Glutamatergic neuron (in vitro differentiated cells): ENCODE measurements around the gene BMF. TPM values are rescaled to one million over a fixed set of nuclear protein-coding genes. Genes with fewer than 3 reads are reported as not detected.

Experiments used
- DNase-seq: peaks from one replicate; pipeline ENCODE4 v3.0.0; 2022
- H3K27ac Mint-ChIP-seq: one replicate; pipeline ENCODE4 v1.8.0; 2020; ENCODE audit warnings: mild to moderate bottlenecking, mixed read lengths, inconsistent platforms; ENCODE audit not compliant: unreplicated experiment
- H3K27me3 Mint-ChIP-seq: one replicate; pipeline ENCODE4 v1.8.0; 2020; ENCODE audit warnings: mild to moderate bottlenecking, moderate library complexity, mixed read lengths, inconsistent platforms; ENCODE audit not compliant: unreplicated experiment
- H3K36me3 Mint-ChIP-seq: one replicate; pipeline ENCODE4 v1.8.0; 2020; ENCODE audit warnings: mild to moderate bottlenecking, mixed read lengths, inconsistent platforms; ENCODE audit not compliant: unreplicated experiment
- H3K4me1 Mint-ChIP-seq: one replicate; pipeline ENCODE4 v1.8.0; 2020; ENCODE audit warnings: mild to moderate bottlenecking, low read depth, mixed read lengths, inconsistent platforms; ENCODE audit not compliant: unreplicated experiment
- H3K4me3 Mint-ChIP-seq: one replicate; pipeline ENCODE4 v1.8.0; 2020; ENCODE audit warnings: mild to moderate bottlenecking, mixed read lengths, inconsistent platforms; ENCODE audit not compliant: unreplicated experiment
- H3K9me3 Mint-ChIP-seq: one replicate; pipeline ENCODE4 v1.8.0; 2020; ENCODE audit warnings: mild to moderate bottlenecking, moderate library complexity, mixed read lengths, inconsistent platforms; ENCODE audit not compliant: unreplicated experiment
- CTCF ChIP-seq: fragments of 200-600 bp; sonication (generic); IDR thresholded peaks from one replicate; pipeline ENCODE4 v1.5.0; 2021; ENCODE audit not compliant: partially characterized antibody, unreplicated experiment
- total RNA-seq: library from RNA; stranded (reverse); fragmentation: NEBNext Ultra II Directional; extraction: Animal tissue kit (Norgen Biotek cat#: 25700); gene quantifications from one replicate; pipeline ENCODE4 v1.2.1, GENCODE V29; 2021; ENCODE audit not compliant: unreplicated experiment

The BMF gene
- total RNA-seq, 1 donor from 2014 or later = 11.3 TPM

GRCh38 chr15:40058476-40059140 lies 50.1 kb downstream of the BMF start:
- no peak overlapping the region for H3K27ac Mint-ChIP-seq
- H3K36me3 Mint-ChIP-seq = peaks cover 3% of the 10 kb centered on the region
- DNase-seq = no peak
- H3K9me3 Mint-ChIP-seq = peaks cover 2% of the 10 kb centered on the region
- no peak overlapping the region for H3K4me3 Mint-ChIP-seq
- H3K4me1 Mint-ChIP-seq = no peaks in the 10 kb centered on the region
- no peaks in the 10 kb centered on the region for H3K27me3 Mint-ChIP-seq
- TF ChIP-seq CTCF = no peak

- H3K4me3 Mint-ChIP-seq = no peak overlapping the region
- H3K36me3 Mint-ChIP-seq = peaks cover 5% of the 10 kb centered on the region
- H3K27me3 Mint-ChIP-seq = no peaks in the 10 kb centered on the region
- no peak overlapping the region for H3K27ac Mint-ChIP-seq
- no peaks in the 10 kb centered on the region for H3K4me1 Mint-ChIP-seq
- peaks cover 2% of the 10 kb centered on the region for H3K9me3 Mint-ChIP-seq
- no peak for DNase-seq
- no peak for TF ChIP-seq CTCF
Measured at GRCh38 chr15:40055576-40056293, 52.9 kb downstream of the BMF start.

GRCh38 chr15:40054855-40055575 lies 53.7 kb downstream of the BMF start:
- H3K27me3 Mint-ChIP-seq = no peaks in the 10 kb centered on the region
- no peak for DNase-seq
- no peak for TF ChIP-seq CTCF
- no peak overlapping the region for H3K4me3 Mint-ChIP-seq
- H3K36me3 Mint-ChIP-seq = peaks cover 5% of the 10 kb centered on the region
- peaks cover 2% of the 10 kb centered on the region for H3K9me3 Mint-ChIP-seq
- H3K4me1 Mint-ChIP-seq = no peaks in the 10 kb centered on the region
- no peak overlapping the region for H3K27ac Mint-ChIP-seq

GRCh38 chr15:40054605-40054854 lies 54.1 kb downstream of the BMF start:
- H3K4me3 Mint-ChIP-seq = no peak overlapping the region
- TF ChIP-seq CTCF = no peak
- H3K9me3 Mint-ChIP-seq = peaks cover 1% of the 10 kb centered on the region
- H3K27ac Mint-ChIP-seq = no peak overlapping the region
- peaks cover 5% of the 10 kb centered on the region for H3K36me3 Mint-ChIP-seq
- no peaks in the 10 kb centered on the region for H3K27me3 Mint-ChIP-seq
- no peak for DNase-seq
- H3K4me1 Mint-ChIP-seq = no peaks in the 10 kb centered on the region
